GM23248 (cell line): Measurements from ENCODE around the gene ZCCHC2. TPM values are rescaled to one million over a fixed set of nuclear protein-coding genes. Genes with fewer than 3 reads are reported as not detected.

Source experiments
- DNase-seq: peaks from one replicate; pipeline ENCODE4 v3.0.0-alpha.2; 2015
- H2AFZ ChIP-seq: fragments of 200-600 bp; sonication (generic); 2 replicates; pipeline ENCODE4 v1.6.1; 2016; ENCODE audit warnings: antibody characterized with exemption
- H3F3A ChIP-seq: fragments of 200-600 bp; sonication (generic); 2 replicates; pipeline ENCODE4 v1.6.1; 2016; ENCODE audit warnings: mild to moderate bottlenecking, antibody characterized with exemption, mixed run types; ENCODE audit not compliant: insufficient read depth
- H3K27ac ChIP-seq: fragments of 200-600 bp; sonication (generic); 2 replicates; pipeline ENCODE4 v1.5.1; 2016; ENCODE audit warnings: mild to moderate bottlenecking
- H3K27me3 ChIP-seq: fragments of 200-600 bp; sonication (generic); replicated peaks from 2 replicates; pipeline ENCODE4 v1.6.1; 2016; ENCODE audit warnings: mild to moderate bottlenecking; ENCODE audit not compliant: insufficient read depth
- H3K36me3 ChIP-seq: fragments of 200-600 bp; sonication (generic); 2 replicates; pipeline ENCODE4 v1.6.1; 2016; ENCODE audit warnings: low read depth, mild to moderate bottlenecking
- H3K4me1 ChIP-seq: fragments of 200-600 bp; sonication (generic); 2 replicates; pipeline ENCODE4 v1.6.1; 2016; ENCODE audit warnings: mild to moderate bottlenecking; ENCODE audit not compliant: insufficient read depth
- H3K4me2 ChIP-seq: fragments of 200-600 bp; sonication (generic); one replicate; pipeline ENCODE4 v1.6.1; 2016; ENCODE audit warnings: mild to moderate bottlenecking; ENCODE audit not compliant: unreplicated experiment
- H3K4me3 ChIP-seq: fragments of 200-600 bp; sonication (generic); 2 replicates; pipeline ENCODE4 v1.5.1; 2016; ENCODE audit warnings: mild to moderate bottlenecking
- H3K79me2 ChIP-seq: fragments of 200-600 bp; sonication (generic); 2 replicates; pipeline ENCODE4 v1.6.1; 2016; ENCODE audit warnings: mild to moderate bottlenecking; ENCODE audit not compliant: insufficient read depth
- H3K9ac ChIP-seq: fragments of 200-600 bp; sonication (generic); 2 replicates; pipeline ENCODE4 v1.6.1; 2016; ENCODE audit warnings: mild to moderate bottlenecking
- H3K9me2 ChIP-seq: fragments of 200-600 bp; sonication (generic); 2 replicates; pipeline ENCODE4 v1.6.1; 2016; ENCODE audit warnings: mixed run types, mild to moderate bottlenecking, moderate library complexity; ENCODE audit not compliant: insufficient read depth
- H3K9me3 ChIP-seq: fragments of 200-600 bp; sonication (generic); one replicate; pipeline ENCODE4 v1.6.1; 2017; ENCODE audit warnings: low read depth
- H4K20me1 ChIP-seq: fragments of 200-600 bp; sonication (generic); 2 replicates; pipeline ENCODE4 v1.6.0; 2016; ENCODE audit not compliant: insufficient read depth
- EZH2 ChIP-seq: fragments of 200-600 bp; sonication (generic); IDR thresholded peaks from 2 replicates; pipeline ENCODE4 v1.6.1; 2018; ENCODE audit warnings: antibody characterized with exemption, mild to moderate bottlenecking; ENCODE audit not compliant: insufficient read depth, poor library complexity, severe bottlenecking
- EZH2phosphoT487 ChIP-seq: fragments of 200-600 bp; sonication (generic); IDR thresholded peaks from 2 replicates; pipeline ENCODE4 v1.6.1; 2018; ENCODE audit warnings: antibody characterized with exemption, moderate library complexity, mild to moderate bottlenecking, low read depth; ENCODE audit not compliant: insufficient read depth
- WGBS, 2 experiments: methylation state at CpG; one replicate each; pipeline ENCODE4 v1.1.6; 2015 to 2017; ENCODE audit warnings: low lambda C conversion rate in 2 of 2, low coverage in 1 of 2; ENCODE audit errors: missing lambda C conversion rate in 2 of 2; 5-methylcytosine and 5-hydroxymethylcytosine counted together
- in situ Hi-C: fragments of 300-500 bp; cut with MboI; formaldehyde crosslinking; loops from 2 replicates; pipeline ENCODE4 v1.15.0; 2020
- polyA plus RNA-seq: library from polyadenylated mRNA; unstranded; fragments of >200 nt; fragmentation: Nextera tagmentation; extraction: Ambion mirVana; gene quantifications from 2 replicates; pipeline ENCODE4 v1.2.1, GENCODE V29; 2016
- total RNA-seq: library from RNA; depleted of rRNA; stranded (reverse); fragments of >200 nt; shearing (Covaris generic); gene quantifications from 2 replicates; pipeline ENCODE4 v1.2.3, GENCODE V29; 2014

The ZCCHC2 gene
- total and polyA plus RNA-seq, 2 experiments from 2014 or later: 0.81 to 1.7 TPM

DNA sequence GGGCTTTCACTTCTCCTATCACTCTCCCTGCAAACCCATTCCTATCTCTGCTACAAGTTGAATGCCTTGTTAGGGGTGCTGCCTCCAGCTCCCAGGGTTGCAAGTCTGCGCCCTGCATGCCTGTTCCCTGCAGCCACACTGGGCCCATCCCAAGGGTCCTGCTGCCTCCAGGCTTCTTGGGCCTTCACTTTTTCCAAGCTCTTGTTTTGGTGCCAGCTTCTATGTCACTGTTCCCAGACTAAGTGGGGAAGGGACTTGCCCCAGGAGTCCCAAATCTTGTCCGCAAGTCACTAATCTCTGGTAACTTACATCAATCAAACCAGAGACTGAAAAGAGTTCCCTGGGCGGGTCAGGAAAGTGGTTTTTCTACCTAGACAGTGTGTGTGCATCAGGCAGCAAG lies 65.4 kb downstream of the ZCCHC2 start:
- Histone ChIP-seq H3K79me2 (no peaks in the 10 kb centered on the region), H3K4me3 (no peak overlapping the region), H3K9ac (no peak overlapping the region), H3K27me3 (no peaks in the 10 kb centered on the region), H3K4me1 (peaks cover 3% of the 10 kb centered on the region; the same call in 1 of the 2 replicates), H4K20me1 (no peaks in the 10 kb centered on the region), H3K27ac (no peak overlapping the region), H3K9me2 (no peaks in the 10 kb centered on the region), H3F3A (no peaks in the 10 kb centered on the region), H3K36me3 (no peaks in the 10 kb centered on the region), H3K9me3 (no peaks in the 10 kb centered on the region), H3K4me2 (no peak overlapping the region), H2AFZ (no peak overlapping the region)
- no peak for TF ChIP-seq EZH2phosphoT487
- no peak for DNase-seq
- in situ Hi-C loops: no loop called here
- WGBS, 2 experiments: 96 to 99% methylated on average over 3 of the region's 3 CpGs

DNA sequence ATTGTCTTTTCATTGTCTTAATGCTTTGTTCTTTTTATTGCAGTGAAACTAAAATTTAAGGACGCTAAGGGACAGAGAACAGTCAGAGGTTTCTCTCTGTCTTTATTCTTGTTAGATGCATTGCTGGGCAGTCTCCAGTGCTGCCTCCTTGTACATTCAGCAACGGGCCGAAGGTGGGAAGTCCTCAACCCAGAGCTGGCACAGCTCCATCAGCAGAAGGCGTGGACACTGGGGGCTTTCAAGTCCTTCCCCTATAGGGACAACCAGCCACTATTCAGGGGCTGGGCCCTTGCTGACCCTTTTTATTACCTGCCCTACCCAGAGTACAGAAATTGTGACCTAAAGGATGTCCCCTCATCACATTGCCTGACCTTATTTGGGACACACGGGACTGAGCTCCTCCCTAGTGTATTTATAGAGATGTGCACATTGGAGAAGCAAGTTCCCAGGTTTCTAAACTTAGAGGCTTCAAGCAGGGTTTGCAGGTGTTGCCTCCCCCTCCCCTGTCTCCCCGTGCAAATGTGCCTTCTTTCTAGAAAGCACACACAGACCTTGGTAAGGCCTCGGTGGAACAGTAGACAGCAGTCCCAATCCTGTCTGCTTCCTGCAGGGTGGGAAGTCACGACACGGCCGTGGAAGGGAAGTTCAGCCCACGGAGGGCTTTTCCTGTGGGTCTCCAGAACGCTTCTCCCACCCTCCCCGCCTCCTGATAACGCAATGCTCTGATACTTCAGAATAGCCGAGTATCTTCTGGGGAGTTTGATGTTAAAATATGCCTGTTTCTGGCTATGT lies 68.2 kb downstream of the ZCCHC2 start:
- H3K79me2 ChIP-seq: no peaks in the 10 kb centered on the region
- H3F3A ChIP-seq: no peaks in the 10 kb centered on the region
- no peak for DNase-seq
- no peaks in the 10 kb centered on the region for H3K9me3 ChIP-seq
- no peak overlapping the region for H3K27ac ChIP-seq
- H3K9ac ChIP-seq: no peak overlapping the region
- H4K20me1 ChIP-seq: no peaks in the 10 kb centered on the region
- H3K4me3 ChIP-seq: no peak overlapping the region
- H3K36me3 ChIP-seq: no peaks in the 10 kb centered on the region
- H2AFZ ChIP-seq: no peak overlapping the region
- H3K27me3 ChIP-seq: no peaks in the 10 kb centered on the region
- TF ChIP-seq EZH2 (no peak), EZH2phosphoT487 (no peak)
- no peaks in the 10 kb centered on the region for H3K9me2 ChIP-seq
- in situ Hi-C loops: loop anchor here (5.0 to 10.0 kb wide), 2 partner anchors 114 to 391 kb away; no protein-coding TSS in a partner anchor
- no peak overlapping the region for H3K4me2 ChIP-seq
- 64 to 67% methylated on average over 15 of the region's 15 CpGs for WGBS, 2 experiments
- H3K4me1 ChIP-seq: peaks cover 3% of the 10 kb centered on the region; the same call in 1 of the 2 replicates

- Histone ChIP-seq H3K4me2 (peak overlapping the region; percentile 62), H3K9me2 (no peaks in the 10 kb centered on the region), H4K20me1 (no peaks in the 10 kb centered on the region), H2AFZ (peak overlapping the region; percentile 53), H3K27ac (no peak overlapping the region), H3F3A (no peaks in the 10 kb centered on the region), H3K79me2 (no peaks in the 10 kb centered on the region), H3K36me3 (no peaks in the 10 kb centered on the region), H3K27me3 (peaks cover 16% of the 10 kb centered on the region; the same call in 1 of the 2 replicates), H3K4me3 (peak overlapping the region; percentile 69), H3K9ac (no peak overlapping the region), H3K4me1 (no peaks in the 10 kb centered on the region), H3K9me3 (no peaks in the 10 kb centered on the region)
- in situ Hi-C loops: loop anchor here (10.0 kb wide), 1 partner anchor 108 kb away; no protein-coding TSS in a partner anchor
- WGBS, 2 experiments: 9 to 11% methylated on average over 75 to 89 of the region's 90 CpGs
- TF ChIP-seq EZH2: no peak
- TF ChIP-seq EZH2phosphoT487: no peak
- DNase-seq: peak; percentile 49
These were observed 73.5 kb downstream of the ZCCHC2 start for GRCh38 chr18:62596145-62597005.

- no peaks in the 10 kb centered on the region for H3K9me2 ChIP-seq
- H3K4me3 ChIP-seq: no peak overlapping the region
- TF ChIP-seq EZH2phosphoT487 (no peak), EZH2 (no peak)
- peaks cover 2% of the 10 kb centered on the region; the same call in 1 of the 2 replicates for H3K4me1 ChIP-seq
- peaks cover 14% of the 10 kb centered on the region; the same call in 1 of the 2 replicates for H3K27me3 ChIP-seq
- in situ Hi-C loops: no loop called here
- H3F3A ChIP-seq: no peaks in the 10 kb centered on the region
- H3K36me3 ChIP-seq: no peaks in the 10 kb centered on the region
- no peak overlapping the region for H2AFZ ChIP-seq
- H3K9me3 ChIP-seq: no peaks in the 10 kb centered on the region
- no peak overlapping the region for H3K27ac ChIP-seq
- H3K9ac ChIP-seq: no peak overlapping the region
- no peaks in the 10 kb centered on the region for H3K79me2 ChIP-seq
- 62 to 65% methylated on average over 8 of the region's 8 CpGs for WGBS, 2 experiments
- no peak overlapping the region for H3K4me2 ChIP-seq
- H4K20me1 ChIP-seq: no peaks in the 10 kb centered on the region
- no peak for DNase-seq
These were observed 79.0 kb downstream of the ZCCHC2 start for GRCh38 chr18:62601871-62602270.
